NK-92 treated with Interleukin-12 subunit alpha and Interleukin-12 subunit beta, amount 100 ng/mL, for 24 hours (cell line): ENCODE data around the gene TPRN.

Experiments used
- DNase-seq: peaks from one replicate; lab custom pipeline; 2025; lab: John Stamatoyannopoulos, UW

TPRN gene

DNA sequence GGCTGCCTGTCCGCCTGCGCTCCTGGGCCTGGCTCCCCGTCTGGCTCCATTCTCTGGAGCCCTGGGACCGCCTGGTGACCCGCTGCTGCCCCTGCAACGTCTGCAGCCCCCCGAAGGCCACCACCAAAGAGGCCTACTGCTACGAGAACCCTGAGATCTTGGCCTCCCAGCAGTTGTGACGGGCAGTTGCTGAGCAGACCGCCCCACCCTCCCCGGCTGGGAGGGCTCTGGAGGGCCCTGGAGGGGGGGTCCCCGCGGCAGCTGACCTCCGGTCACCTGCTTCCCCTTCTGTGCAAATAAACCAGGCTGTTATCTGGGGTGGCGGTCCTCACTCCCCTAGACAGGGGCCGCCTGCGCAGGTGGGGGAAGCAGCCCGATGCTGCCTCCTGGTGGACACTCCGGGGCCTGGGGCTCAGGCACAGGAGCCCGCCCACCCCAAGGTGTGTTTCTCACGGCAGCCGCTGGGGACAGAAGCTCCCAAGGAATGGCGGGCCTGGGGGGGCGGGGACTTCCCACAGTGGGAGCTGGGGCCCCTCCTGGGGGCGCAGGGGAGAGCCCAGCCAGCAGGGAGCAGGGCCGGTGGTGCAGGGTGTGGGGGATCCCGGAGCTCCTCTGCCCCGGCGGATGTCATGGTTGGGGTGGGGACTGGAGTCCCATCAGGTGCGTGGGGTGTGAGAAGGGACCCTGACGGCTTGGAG lies 35.8 kb upstream of the TPRN start:
- peak; percentile 73 for DNase-seq

DNA sequence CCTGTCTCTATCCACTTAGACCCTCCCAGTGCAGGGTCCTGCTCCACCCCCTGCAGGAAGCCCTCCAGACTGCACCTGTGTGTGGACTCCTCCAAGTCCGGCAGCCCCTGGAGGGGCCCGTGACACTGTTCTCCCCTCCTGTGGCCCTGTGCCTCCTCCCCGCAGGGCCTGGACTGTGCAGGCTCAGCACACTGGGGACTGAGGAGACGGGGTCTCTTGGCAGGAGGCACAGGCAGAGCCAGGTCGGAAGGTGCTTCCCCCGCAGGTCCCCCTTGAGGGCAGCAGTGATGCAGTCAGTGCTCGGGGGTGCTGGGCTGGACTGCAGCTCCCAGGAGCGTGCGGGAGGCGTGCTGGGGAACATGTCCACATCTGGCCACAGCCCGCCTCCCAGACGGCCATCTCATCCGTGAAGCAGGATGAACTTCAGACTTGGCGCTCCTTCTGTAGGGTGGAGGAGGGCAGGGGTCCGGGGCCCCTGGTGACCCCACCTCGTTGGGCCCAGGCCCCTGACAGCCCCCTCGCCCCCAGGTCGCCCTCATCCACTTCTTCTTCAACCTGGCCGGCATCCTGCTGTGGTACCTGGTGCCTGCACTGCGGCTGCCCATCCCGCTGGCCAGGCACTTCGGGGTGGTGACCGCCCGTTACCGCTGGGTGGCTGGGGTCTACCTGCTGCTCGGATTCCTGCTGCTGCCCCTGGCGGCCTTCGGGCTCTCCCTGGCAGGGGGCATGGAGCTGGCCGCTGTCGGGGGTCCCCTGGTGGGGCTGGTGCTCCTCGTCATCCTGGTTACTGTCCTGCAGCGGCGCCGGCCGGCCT lies 35.1 kb upstream of the TPRN start:
- DNase-seq: no peak

DNA sequence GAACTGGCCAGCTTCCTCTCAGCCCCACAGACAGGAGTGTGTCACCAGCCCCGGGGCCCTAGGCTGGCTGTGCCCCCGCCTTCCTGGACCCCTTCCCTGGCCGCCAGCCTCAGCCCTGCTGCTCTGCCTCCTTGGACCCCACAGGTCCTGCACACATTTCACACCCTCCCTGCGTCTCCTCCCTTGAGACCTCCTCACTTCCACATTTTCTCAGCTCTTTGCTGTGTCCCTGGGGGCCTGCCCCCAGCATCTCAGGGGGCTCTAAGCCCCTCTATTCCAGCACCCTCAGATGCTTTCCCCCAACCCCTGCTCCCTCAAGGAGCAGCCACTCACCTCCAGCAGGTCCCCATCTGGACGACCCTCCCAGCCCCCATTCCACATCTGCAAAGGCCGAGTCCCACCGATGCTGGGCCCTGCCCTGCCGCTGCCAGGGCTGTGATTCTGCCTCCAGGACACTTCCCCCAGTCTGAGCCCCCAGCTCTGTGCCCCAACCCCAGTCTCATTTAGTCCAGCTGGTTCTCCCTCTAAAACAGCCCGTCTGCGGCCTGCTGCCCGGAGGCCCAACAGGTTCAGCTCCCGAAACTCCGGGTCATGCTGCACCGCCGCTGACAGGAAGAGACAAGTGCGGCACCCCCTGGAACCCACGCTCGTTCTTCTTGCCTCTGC lies 34.4 kb upstream of the TPRN start:
- no peak for DNase-seq

DNA sequence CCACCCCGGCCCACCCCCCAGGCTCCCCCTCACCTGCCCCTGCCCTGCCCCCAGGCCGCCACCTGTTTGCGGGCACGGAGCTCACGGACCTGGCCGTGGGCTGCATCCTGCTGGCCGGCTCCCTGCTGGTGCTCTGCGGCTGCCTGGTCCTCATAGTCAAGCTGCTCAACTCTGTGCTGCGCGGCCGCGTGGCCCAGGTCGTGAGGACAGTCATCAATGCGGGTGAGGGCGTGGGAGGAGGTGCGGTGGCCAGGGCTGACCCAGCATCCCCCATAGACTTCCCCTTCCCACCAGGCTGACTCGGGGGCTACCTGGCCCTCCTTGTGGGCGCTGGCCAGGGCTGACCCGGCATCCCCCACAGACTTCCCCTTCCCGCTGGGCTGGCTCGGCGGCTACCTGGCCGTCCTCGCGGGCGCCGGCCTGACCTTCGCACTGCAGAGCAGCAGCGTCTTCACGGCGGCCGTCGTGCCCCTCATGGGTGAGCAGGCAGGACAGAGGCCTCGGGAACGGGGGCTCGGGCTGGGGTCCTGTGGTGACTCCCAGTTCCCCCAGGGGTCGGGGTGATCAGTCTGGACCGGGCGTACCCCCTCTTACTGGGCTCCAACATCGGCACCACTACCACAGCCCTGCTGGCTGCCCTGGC lies 33.6 kb upstream of the TPRN start:
- DNase-seq: no peak

DNA sequence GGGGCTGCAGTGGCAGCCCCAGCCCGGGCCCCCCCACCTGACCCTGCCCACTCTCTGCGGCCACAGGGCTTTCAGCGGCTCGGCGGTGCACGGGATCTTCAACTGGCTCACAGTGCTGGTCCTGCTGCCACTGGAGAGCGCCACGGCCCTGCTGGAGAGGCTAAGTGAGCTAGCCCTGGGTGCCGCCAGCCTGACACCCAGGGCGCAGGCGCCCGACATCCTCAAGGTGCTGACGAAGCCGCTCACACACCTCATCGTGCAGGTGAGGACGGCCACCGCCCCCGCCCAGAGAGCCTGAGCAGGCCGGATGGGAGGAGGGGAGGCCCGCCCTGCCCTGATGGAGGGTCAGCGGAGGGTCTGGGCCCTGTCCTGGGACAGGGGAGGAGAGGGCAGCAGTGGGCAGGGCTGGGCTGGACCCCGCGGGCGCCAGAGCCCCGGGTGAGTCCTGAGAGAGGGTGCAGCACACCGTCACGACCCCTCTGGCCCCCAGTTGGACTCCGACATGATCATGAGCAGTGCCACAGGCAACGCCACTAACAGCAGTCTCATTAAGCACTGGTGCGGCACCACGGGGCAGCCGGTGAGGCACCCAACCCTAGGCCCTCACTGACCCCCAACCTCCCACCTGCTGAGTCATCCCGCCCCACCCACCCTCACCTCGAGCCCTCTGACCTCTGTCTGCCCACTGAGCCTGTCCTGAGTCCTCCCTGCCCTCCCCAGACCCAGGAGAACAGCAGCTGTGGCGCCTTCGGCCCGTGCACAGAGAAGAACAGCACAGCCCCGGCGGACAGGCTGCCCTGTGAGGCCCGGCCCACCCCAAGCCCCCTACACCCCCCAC lies 32.8 kb upstream of the TPRN start:
- DNase-seq: no peak

DNA sequence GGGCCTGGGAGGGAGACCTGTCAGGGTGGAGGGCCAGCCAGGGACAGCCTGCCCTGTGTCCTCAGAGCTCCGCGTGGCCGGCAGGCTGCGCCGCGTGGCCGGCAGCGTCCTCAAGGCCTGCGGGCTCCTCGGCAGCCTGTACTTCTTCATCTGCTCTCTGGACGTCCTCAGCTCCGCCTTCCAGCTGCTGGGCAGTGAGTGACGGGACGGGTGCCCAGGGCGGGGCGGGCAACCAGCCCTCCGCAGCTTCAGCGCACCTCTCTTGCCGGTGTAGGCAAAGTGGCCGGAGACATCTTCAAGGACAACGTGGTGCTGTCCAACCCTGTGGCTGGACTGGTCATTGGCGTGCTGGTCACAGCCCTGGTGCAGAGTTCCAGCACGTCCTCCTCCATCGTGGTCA lies 32.0 kb upstream of the TPRN start:
- no peak for DNase-seq

DNA sequence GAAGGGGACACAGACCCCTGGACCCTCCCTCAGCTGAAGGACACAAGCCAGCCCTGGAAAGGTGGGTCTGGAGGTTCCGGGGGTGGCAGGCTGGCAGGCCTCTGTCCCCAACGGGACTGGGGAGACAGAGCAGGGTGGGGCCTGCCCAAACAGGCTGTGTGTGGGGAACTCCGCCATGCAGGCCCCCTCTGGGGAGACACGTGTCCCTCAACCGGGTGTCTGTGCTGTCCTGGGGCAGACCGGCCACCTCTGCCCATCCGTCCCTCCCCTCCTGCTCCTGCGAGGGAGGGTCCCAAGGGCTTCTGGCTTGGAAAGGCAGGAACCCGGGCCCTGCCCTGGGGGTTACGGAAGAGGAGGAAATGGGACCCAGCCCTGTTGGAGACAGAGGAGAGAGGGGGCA lies 31.6 kb upstream of the TPRN start:
- no peak for DNase-seq

DNA sequence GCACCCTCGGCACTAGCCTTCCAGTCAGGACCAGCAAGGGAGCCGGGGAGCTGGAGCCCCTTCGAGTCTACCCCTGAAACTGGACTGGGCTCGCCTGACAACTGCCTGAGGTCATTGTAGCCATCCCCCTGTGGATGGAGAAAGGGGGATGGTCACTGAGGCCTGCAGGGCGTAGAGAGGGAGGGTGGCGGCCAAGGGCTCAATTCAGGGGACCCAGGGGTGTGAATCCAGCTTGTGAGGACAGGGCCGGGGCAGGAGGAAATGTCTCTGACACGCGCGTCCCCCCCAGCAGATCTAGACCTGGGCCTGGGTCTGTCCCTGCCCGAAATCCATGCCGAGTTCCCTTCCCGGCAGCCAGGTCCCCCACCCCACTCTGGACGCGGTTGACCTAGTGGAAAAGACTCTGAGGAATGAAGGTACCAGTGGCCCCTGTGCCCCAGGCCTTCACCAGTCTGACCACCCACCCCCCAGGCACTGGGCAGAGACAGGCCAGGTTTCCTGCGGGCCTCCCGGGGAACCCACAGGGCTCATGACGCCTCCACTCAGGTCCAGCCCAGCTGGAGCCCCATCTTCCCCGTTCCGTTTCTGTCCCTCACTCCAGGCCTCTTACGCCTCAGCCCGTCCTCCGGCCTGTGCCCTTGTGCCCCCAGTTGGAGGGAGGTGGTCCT lies 31.0 kb upstream of the TPRN start:
- DNase-seq: no peak

DNA sequence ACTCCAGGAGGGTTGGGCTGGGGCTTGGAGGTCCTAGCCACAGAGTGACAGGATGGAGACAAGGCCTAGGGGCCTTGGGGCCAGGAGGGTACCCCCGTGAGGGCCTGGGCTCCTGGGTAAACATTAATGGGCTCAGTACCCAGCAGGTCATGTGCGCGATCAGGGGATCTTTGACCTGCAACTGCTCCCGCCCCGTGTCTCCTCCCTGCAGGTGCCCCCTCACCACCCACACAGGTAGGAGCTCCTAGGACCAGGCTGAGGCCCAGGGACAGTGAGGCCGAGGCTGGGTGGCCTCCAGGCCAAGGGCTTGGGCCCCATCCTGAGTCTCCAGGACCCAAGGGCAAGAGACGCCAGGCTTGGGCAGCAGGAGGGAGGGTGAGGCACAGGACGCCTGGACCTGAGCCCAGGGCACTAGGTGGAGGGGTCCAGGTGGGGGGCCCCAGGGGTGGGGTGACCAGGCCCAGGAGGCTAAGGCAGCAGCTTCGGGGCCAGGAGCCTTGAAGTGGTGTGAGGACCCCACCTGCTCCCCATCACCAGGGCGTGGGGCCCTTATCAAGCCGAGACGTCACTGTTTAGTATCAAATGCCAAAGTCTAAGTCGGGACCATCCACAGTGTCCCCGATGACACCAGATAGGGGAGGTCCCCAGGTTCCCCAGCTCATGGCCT lies 30.3 kb upstream of the TPRN start, which contains the start of gene SLC34A3:
TSS of gene SLC34A3 (plus strand) at position 197 of the 667 bp plus-strand sequence. CDS start 802 bp downstream, outside the sequence.
- DNase-seq: no peak

DNA sequence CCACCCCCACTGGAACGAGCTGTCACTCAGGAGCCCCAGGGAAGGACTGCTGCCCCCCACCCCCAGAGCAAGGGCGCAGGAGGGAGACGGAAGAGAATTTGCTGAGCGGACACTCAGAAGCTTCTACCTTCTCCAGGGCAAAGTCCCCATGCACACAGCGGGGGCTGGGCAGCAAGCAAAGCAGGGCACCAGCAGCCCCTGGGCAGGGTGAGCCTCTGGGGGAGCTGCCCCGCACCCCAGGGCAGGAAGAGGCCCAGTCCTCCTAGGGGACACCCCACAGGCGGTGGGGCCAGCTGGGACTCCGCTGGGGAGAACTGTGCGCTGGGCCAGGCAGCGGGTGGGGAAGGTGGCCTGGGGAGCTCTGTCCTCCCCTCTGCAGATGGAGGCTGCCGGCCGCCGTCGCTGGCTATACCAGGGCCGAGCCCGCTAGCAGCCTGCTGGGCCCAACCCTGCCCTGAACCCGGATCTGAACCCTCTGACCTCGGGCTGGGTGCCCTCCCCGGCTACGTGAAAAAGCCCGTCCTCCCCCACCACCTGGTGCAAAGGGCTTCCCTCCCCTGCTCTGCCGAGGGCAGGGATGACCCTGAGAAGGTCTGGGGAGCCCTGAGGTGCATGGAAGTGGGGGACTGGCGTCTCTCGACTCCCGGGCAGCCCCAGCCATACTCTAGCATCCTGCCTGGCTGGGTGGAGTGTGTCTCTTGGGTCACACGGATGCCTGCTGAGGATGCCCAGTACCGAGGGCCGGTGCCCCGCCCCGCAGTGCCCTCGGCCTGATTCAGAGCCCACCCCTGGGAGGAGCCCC lies 29.6 kb upstream of the TPRN start:
- no peak for DNase-seq

DNA sequence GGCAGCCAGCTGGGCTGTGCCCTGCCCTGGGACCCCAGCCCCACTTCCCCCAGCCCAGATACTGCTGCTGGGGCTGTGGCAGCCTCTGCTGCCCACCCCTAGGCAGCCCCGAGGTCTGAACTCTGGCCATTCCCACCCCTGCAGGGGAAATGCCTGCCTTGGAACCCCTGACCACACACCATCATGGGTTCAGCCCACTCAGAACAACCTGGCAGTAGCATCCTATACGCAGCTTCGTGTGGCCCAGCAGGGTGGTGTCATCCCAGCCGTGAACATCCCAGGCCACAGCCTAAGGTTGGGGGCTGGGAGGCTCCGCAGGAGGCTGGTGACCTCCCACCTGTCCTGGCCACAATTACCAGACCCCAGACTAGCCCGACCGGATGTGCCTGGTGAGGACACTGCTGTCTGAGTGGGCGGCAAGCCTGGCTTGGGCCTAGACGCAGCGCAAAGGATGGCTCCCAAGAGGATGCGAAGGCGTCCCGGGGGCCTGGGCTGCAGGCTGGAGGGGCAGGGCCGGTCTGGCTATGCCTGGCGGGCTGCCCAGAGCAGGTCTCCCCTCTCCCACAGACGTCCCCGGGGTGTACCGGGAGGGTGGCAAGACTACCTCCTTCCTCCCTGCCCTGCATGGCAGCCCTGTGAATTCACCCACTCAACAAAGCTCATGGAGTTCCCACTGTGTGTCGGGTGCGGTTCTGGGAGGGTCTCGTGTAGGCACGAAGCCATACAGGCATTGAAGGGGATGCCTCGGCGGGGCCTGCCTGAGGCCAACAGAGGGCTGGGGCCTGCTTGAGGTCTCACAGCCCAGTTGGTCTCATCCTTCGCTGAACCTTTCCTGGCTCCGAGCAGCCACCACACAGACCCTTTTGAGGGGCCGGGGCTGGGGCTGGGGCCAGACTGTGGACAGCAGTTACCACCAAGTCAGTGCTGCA lies 28.7 kb upstream of the TPRN start:
- DNase-seq: no peak

DNA sequence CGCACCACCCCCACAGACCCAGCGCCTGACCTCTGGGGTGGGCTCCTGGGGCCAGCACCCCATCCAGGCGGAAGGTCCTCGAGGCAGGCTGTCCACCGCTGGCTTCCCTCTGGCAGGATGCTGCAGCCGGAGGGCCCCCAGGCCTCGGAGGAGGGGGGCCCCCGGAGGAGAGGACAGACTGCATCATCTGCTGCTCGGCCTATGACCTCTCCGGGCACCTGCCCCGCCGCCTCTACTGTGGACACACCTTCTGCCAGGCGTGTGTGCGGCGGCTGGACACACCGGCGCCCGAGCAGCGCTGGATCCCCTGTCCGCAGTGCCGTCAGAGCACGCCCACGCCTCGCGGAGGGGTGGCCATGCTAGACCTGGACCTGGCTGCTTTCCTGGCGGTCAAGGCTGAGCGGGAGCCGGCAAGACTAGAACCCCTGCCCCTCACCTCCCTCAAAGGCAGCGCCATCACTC lies 28.0 kb upstream of the TPRN start:
- DNase-seq: no peak

DNA sequence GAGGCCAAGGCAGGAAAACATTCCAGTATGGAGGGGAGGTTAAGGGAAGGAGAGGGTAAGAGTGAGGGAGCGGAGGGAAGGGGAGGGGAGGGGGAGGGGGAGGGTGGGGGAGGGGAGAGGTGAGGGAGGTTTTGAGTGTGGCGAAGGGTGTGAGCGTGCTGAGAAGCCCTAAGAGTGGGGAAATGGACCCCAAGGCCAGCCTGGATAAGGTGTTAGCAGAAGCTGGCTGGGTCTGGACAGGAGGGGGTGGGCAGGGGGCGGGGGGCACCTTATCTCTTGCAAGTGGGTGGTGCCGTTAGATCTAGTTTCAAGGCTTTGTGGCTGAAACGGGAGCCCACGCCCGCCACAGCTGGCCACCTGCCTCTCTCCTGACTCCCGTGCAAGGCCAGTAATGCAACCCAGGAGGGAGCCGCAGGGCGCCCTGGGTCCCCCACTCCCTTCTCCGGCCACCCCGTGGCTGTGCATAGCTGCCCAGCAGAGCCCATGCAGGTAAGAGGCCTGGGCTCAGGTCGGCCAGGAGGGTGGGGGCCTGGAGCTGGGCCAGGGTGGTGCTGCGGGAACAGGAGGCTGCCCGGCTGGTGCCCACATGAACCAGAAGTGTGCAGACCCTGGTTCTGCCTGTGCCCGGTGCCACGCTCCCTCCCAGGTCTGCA lies 27.4 kb upstream of the TPRN start:
- DNase-seq: no peak

DNA sequence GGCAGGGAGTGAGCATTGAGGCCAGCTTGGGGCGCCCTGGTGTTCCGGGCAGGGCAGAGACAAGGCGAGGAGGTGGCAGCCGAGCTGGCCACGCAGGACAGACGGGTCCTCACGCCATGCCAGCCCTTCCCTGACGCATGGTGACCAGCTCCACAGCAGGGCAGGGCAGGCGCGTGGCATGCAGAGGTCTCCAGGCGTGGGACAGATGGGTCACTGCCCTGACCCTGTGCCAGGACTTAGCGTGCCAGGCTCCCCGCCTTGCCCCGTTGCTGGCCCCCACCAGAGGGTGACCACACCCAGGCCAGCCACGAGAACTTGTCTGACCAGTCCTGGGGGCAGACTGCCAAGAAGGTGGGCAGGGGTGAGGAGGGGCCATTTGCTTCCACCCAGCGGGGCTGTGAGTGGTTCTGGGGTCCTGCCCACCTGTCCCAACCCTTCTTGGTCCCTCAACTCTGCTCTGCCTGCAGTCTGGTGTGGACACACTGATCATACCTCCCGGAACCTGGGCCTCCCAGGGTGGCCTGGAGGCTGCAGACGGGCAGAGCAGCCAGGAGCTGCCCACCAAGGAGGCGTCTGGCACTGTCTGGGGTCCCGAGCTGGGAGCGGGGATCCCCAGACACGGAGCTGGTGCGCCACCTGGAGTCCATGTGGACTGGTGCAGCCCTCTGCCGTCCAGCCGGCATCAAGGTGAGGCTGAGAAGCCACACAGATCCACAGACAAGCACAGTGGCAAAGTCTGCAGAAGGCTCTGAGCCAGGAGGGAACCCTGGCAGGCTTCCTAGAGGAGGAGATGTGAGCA lies 26.7 kb upstream of the TPRN start, which contains the start of gene RNF224:
TSS of gene RNF224 (plus strand) at position 449 of the 799 bp plus-strand sequence. CDS start 834 bp downstream, outside the sequence.
- peak; percentile 43 for DNase-seq

DNA sequence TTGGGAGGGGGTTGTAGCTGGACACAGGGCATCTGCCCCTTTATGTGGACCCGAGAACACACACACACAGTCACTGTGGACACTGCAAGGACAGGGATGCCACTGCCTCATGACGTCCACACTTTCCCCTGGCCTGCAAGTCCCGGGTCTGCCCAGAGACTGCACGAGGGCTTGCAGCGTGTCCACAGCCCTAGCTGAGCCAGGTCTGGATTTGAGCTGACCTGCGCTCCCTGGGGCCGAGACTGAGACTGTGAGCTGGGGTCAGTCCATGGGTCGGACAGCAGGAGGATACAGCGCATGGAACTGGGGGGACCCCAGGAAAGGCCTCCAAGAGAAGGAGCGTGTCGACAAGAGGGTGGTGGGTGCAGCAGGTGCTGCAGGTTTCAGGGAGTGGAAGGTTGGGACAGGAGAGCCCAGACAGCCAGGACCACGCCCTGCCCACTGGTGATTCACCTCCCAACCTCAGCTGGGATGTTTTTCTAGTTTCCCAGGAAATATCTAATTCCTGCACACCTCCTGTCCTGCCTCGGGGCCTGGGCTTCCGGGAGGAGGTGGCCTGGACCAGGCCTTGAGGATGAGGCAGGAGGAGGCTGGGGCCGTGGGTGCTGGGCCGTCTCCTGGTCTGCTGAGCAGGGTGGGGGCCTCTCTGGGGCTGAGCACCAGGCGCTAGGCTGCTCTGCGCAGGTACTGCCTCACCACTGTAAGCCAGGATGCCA lies 26.0 kb upstream of the TPRN start:
- no peak for DNase-seq

DNA sequence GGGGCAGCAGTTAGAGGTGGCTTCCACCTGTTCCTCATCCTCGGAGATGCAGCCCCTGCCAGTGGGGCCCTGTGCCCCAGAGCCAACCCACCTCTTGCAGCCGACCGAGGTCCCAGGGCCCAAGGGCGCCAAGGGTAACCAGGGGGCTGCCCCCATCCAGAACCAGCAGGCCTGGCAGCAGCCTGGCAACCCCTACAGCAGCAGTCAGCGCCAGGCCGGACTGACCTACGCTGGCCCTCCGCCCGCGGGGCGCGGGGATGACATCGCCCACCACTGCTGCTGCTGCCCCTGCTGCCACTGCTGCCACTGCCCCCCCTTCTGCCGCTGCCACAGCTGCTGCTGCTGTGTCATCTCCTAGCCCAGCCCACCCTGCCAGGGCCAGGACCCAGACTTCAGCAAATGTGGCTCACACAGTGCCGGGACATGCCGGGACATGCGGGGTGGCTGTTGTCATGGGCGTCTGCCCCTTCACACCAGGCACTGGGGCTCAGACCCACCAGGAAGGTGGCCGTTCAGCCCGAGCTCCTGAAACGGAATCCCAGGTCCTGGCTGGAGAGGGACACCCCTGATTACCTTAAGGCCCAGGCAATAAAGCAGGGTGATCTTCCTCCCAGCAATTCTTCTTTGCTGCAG lies 25.3 kb upstream of the TPRN start:
- no peak for DNase-seq
